Posterior cingulate gyrus (tissue), 11 donors: ENCODE data around the gene DOP1B.
"Not testable (repeated sequence)": the region's sequence is repeated elsewhere in the genome, so short reads cannot be mapped to it uniquely, and the experiment has no call there.

Experiments used
- DNase-seq, 10 donors: peaks; one replicate each; pipeline versions ENCODE4 v3.0.0 to v3.0.0-alpha.2; 2020 to 2021; ENCODE audit warnings: mixed read lengths in 3 of 10
- intact Hi-C: fragments of 100-400 bp; cut with DNase I; formaldehyde crosslinking; loops from one replicate; pipeline ENCODE4 v1.15.1; 2023

DOP1B gene

DNA sequence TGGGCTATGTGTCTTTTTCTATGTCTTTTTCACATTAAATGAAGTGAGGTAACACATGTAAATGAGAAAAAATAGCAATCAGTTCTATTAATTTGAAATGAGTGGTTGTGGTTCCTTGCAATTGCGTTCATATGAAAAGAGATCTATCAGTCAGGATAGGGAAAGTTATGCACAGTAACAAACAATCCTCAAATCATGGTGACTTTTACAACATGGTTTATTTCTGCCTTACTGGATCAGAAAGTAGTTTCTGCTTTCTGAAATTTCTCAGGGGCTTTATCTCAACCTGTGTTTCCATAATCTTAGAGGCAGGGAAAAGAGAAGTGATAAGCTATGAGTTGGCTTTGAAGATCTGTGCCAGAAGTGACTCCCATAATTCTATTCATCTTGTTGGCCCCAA, 39.0 kb downstream of the DOP1B start:
- no peak for DNase-seq
- intact Hi-C loops, result no loop called here

DNA sequence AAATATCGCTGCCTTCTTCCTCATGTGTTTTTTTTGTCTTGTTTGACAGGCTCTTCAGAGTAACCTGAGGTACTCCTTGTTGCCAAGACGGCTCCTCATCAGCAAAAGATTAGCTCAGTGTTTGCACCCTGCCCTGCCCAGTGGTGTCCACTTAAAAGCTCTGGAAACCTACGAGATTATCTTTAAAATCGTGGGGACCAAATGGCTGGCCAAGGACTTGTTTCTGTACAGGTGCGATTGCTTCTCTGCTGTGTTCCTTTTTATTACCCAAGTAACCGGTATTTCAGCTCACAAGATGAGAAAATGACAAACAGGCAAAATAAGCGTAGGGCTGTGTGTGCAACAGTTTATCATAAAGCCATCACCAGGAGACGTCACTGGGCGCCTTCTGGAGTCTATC, 42.4 kb downstream of the DOP1B start:
- DNase-seq, result no peak
- intact Hi-C loops, result no loop called here

DNA sequence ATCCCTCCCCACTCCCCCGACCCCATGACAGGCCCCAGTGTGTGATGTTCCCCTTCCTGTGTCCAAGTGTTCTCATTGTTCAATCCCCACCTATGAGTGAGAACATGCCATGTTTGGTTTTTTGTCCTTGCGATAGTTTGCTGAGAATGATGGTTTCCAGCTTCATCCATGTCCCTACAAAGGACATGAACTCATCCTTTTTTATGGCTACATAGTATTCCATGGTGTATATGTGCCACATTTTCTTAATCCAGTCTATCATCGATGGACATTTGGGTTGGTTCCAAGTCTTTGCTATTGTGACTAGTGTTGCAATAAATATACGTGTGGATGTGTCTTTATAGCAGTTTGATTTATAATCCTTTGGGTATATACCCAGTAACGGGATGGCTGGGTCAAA, 43.0 kb downstream of the DOP1B start:
- intact Hi-C loops, DNase-seq: not testable (repeated sequence)

DNA sequence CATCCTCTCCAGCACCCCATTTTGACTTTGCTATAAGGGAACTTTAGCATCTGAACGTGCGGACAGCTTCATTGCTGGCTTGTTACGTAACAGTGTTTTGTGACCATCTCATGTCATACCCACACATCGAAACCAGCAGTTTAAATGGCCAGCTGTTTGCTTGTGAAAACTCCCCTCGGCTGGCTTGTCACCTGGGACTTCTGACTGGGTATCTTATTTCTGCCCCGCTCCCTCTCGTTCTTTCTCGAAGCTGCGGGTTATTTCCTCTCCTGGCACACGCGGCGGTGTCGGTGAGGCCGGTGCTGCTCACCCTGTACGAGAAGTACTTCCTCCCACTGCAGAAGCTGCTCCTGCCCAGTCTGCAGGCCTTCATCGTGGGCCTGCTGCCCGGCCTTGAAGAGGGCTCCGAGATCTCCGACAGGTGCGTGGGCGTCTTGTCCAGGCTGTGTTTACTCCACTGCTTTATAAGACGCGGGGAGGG, 43.5 kb downstream of the DOP1B start:
- intact Hi-C loops, result no loop called here
- peak in 1 of 10 donors; percentile 51 for DNase-seq

DNA sequence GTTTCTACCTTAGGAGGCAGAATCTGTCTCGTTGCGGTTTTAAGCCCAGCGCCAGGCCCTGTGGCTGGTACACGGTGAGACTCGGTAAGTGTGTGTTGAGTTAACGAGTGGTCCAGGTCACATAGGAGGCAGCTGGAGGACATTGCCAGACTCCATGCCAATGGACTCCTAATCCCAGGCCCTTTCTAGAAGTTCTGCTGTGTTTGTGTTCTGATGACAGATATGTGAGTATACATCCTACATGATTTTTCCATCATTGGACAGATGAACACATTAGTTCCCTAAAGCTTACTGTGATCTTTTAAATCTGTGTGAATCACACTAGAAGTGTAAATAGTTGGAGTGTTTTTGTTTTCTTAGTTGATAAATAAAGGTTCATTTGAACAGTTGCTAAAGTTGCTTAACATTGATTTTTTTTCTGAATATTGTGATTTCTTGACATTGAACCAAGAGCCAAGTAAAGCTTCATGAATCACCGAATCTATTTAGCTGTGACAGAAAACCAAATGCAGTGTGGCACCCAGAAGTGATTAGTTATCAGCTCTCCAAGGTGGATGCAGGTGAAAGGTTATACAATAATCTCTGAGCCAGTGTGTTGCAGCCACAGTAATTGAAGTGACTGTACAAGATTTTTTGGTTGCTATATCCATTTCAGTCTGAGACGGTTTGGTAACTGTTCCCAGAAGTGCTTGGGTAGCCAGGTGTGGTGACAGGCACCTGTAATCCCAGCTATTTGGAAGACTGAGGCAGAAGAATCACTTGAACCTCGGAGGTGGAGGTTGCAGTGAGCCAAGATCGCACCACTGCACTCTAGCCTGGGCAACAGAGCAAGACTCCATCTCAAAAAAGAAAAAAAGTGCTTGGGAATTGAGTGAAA, 46.3 kb downstream of the DOP1B start:
- intact Hi-C loops, result no loop called here
- DNase-seq, result peak in 1 of 10 donors; percentile 30

DNA sequence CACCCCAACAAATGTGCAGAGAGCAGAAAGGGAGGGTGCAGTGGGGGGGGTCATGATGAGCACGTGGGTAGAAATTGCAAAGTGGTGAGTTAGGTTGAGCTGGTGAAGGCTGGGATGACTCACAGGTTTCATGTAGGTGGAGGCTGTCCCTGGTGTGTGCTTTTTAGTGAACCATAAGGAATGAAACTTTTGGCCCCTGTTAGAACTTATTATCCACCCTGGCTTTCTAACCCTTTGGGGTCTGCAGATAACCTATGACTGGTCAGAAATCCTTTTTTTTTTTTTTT, 46.9 kb downstream of the DOP1B start:
- intact Hi-C loops, result no loop called here
- DNase-seq, result peak in 1 of 10 donors; percentile 61

DNA sequence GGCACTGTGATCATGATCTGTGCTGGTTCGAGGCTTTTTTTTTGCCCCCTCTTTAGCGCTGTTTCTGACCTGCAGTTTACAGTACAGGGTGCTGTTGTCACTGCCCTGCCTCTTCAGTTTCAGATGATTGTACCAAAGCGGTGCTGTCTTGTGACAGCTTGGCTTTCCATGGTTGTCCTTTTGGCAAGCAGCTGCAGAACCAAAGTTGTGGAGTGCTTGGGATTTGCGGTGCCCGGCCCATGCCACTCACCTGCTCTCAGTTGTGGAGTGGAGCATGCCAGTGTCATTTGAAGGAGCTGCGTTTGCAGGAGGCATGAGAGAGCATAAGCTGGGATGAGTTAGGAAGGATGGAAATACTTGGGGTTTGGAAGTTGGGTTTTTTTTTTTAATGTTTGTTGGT, 48.4 kb downstream of the DOP1B start:
- no peak for DNase-seq
- intact Hi-C loops, result loop anchor here (5.0 kb wide), 1 partner anchor 63 kb away; no protein-coding TSS in a partner anchor

DNA sequence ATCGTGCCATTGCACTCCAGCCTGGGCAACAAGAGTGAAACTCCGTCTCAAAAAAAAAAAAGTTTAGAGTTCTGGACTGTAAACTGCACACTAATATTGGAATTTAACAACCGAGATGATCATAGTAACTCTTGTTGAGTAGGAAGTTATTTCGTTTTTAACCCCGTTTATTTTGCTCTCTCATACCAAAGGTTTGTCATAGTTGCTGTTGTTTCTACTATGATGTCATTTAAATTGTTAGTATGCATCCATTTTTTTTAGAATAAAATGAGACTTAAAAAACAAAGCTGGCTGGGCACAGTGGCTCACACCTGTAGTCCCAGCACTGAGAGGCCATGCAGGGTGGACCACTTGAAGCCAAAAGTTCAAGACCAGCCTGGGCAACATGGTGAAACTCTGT, 49.3 kb downstream of the DOP1B start:
- intact Hi-C loops, result loop anchor here (5.0 kb wide), 1 partner anchor 64 kb away; no protein-coding TSS in a partner anchor
- DNase-seq, result no peak
